ENCODE results near the gene CACNA1B. TPM values are rescaled to one million over a fixed set of nuclear protein-coding genes. Genes with fewer than 3 reads are reported as not detected.
A peak's percentile ranks its signal among the peaks of the same experiment; 100 is the strongest.

CACNA1B gene
- total and polyA plus RNA-seq, 2 of the 4 experiments (the other 2 are of a cell fraction) = 0.02 TPM; not detected in 1

DNA sequence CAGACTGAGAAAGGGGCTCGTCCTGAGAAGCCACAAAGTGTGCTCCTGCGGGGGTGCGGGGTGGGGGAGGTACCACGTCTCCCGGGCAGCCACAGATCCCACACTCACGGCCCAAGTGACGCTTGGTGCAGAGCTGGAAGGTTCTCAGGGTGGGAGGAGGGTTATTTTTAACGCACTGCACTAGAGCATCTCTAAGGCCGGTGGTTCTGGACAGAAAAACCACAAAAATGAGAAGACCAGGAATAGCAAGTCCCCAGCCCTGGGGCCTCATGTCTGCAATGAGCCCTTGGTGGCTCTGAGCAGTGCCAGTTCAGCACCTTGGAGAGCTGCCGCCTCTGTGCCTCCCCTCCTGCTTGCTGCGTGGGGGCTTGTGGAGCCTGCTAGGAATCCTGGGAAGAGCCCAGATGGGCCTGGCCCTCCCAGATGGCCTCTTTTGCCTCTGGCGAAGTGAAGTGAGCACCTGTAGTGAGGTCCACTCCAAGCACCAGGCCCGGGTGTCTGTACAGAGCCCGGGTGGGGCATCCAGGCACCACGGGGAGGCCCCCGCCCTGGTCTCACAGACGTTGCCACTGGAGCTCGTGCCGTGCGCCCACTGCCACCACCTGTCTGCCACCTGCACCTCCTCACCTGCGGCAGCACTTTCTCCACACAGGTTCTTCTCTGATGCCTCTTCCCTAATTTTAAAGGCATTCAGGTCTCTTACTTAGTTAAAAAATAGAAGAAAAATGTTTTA, 48.9 kb upstream of the CACNA1B start:
- Histone ChIP-seq H3K23ac (ENCODE audit: low read depth, low read length) (no peak overlapping the region), H4K20me1 (ENCODE audit: insufficient read depth, low read length) (peaks cover 18% of the 10 kb centered on the region; the same call in 1 of the 2 replicates), H3K4me1 (ENCODE audit: control insufficient read depth, insufficient read depth, low read length) (no peaks in the 10 kb centered on the region; the same call in 1 of the 2 replicates), H2BK20ac (ENCODE audit: low read depth, low read length) (no peak overlapping the region), H2AK5ac (ENCODE audit: low read depth, low read length) (no peak overlapping the region), H3K36me3 (ENCODE audit: control insufficient read depth, insufficient read depth, low read length) (peaks cover 42% of the 10 kb centered on the region), H3K4me3 (ENCODE audit: insufficient read depth, low read depth, low read length) (no peak overlapping the region), H3K56ac (ENCODE audit: extremely low read depth, insufficient read depth, low read length) (no peak overlapping the region), H2BK120ac (ENCODE audit: low read depth, low read length) (no peak overlapping the region), H3K4me2 (ENCODE audit: low read depth, low read length) (no peak overlapping the region), H2AK9ac (replicated peaks; ENCODE audit: low read depth, low read length, poor library complexity) (no peak overlapping the region), H3K18ac (ENCODE audit: low read depth, low read length) (no peak overlapping the region), H3K9ac (ENCODE audit: low read depth, low read length) (no peak overlapping the region), H3K79me1 (ENCODE audit: low read depth in 1 of 2, low read length in 2 of 2) (peaks cover 15 to 20% of the 10 kb centered on the region in 2 experiments; a peak in 3 of 4 replicates), H3K27ac (ENCODE audit: insufficient read depth, low read length) (no peak overlapping the region), H3K4ac (ENCODE audit: low read depth, low read length) (no peak overlapping the region), H2AFZ (replicated peaks; ENCODE audit: low read length, poor library complexity) (no peak overlapping the region), H4K5ac (ENCODE audit: low read depth, low read length) (no peak overlapping the region), H2BK5ac (ENCODE audit: low read depth, low read length, poor library complexity, severe bottlenecking) (no peak overlapping the region), H2BK15ac (ENCODE audit: low read depth, low read length) (no peak overlapping the region), H4K8ac (ENCODE audit: low read depth in 2 of 2, low read length in 2 of 2) (no peak overlapping the region), H3K9me3 (ENCODE audit: control insufficient read depth, insufficient read depth, low read length) (peaks cover 3% of the 10 kb centered on the region; the same call in 1 of the 2 replicates), H4K91ac (ENCODE audit: insufficient read depth, low read depth, low read length) (no peak overlapping the region), H3K9me1 (ENCODE audit: insufficient read depth, low read length) (no peaks in the 10 kb centered on the region; the same call in 1 of the 2 replicates), H3K27me3 (ENCODE audit: control insufficient read depth, insufficient read depth, low read length) (no peaks in the 10 kb centered on the region), H3K14ac (replicated peaks; ENCODE audit: low read depth, low read length) (no peak overlapping the region)
- intact Hi-C loops (cut with micrococcal nuclease) = no loop called here
- WGBS, 2 experiments (ENCODE audit: extremely low coverage in 2 of 2, insufficient read length in 1 of 2) = 76% methylated on average over 12 of the region's 21 CpGs; no CpG with 5 or more reads in 1 of the 2 experiments
- ATAC-seq (ENCODE audit: low read depth) (peak; percentile 70; the same call in 1 of the 2 replicates), DNase-seq (peak; percentile 18)
- peak; percentile 39; the same call in 1 of the 2 replicates for TF ChIP-seq MXI1 (IDR thresholded peaks at IDR 0.05; ENCODE audit: borderline replicate concordance, low read depth, low read length)
- TF ChIP-seq CHD1 (IDR thresholded peaks at IDR 0.05; ENCODE audit: low read depth, low read length) = no peak
- TF ChIP-seq MAZ (IDR thresholded peaks at IDR 0.05; ENCODE audit: borderline replicate concordance, low read depth, low read length) = no peak
- TF ChIP-seq, protein P1, sequence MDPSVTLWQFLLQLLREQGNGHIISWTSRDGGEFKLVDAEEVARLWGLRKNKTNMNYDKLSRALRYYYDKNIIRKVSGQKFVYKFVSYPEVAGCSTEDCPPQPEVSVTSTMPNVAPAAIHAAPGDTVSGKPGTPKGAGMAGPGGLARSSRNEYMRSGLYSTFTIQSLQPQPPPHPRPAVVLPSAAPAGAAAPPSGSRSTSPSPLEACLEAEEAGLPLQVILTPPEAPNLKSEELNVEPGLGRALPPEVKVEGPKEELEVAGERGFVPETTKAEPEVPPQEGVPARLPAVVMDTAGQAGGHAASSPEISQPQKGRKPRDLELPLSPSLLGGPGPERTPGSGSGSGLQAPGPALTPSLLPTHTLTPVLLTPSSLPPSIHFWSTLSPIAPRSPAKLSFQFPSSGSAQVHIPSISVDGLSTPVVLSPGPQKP (IDR thresholded peaks at IDR 0.05; ENCODE audit: borderline replicate concordance, low read depth, low read length) = no peak
- TF ChIP-seq SMC3 (IDR thresholded peaks at IDR 0.05; ENCODE audit: low read depth, low read length) = no peak
- no TSS peak for BruUV-seq (replicated peaks)
- ChIA-PET CTCF (no interaction called here), POLR2A (ENCODE audit: unreplicated experiment) (no interaction called here)
- dilution Hi-C loops (cut with HindIII; ENCODE audit: low sequenced_read_pairs, unreplicated experiment) = no loop called here
- in situ Hi-C loops (cut with MboI; ENCODE audit: low sequenced_read_pairs) = no loop called here

Measured in IMR-90 (cell line).